ENCODE measurements around the gene MOGAT3. TPM values are rescaled to one million over a fixed set of nuclear protein-coding genes. Genes with fewer than 3 reads are reported as not detected.

MOGAT3 gene
- total and polyA plus RNA-seq, 9 of the 15 experiments (the other 6 are each of a cell fraction or from before 2014, with no cell fraction given), result 0.07 to 0.17 (median 0.13) TPM; not detected in 6

GRCh38 chr7:101156866-101157589, 43.8 kb downstream of the MOGAT3 start (continued):
- no peak for TF ChIP-seq HMGXB4 (CRISPR knock-in tag; IDR thresholded peaks at IDR 0.05)
- no peak for TF ChIP-seq CHAMP1 (IDR thresholded peaks at IDR 0.05)
- no peak for TF ChIP-seq BCL6 (CRISPR knock-in tag; IDR thresholded peaks at IDR 0.05)
- no peak for TF ChIP-seq PHB2 (IDR thresholded peaks at IDR 0.05; ENCODE audit: low read depth)
- no peak for TF ChIP-seq ZBTB34 (CRISPR knock-in tag; IDR thresholded peaks at IDR 0.05)
- no peak for TF ChIP-seq ZKSCAN3 (CRISPR knock-in tag; IDR thresholded peaks at IDR 0.05)
- no peak for TF ChIP-seq RCOR1 (IDR thresholded peaks at IDR 0.05; ENCODE audit: borderline replicate concordance in 1 of 2, low read depth in 2 of 2, low read length in 2 of 2)
- TF ChIP-seq MTA3 (IDR thresholded peaks at IDR 0.05; ENCODE audit: borderline replicate concordance), result no peak
- no peak for TF ChIP-seq ARNT (IDR thresholded peaks at IDR 0.05)
- TF ChIP-seq ATF3 (IDR thresholded peaks at IDR 0.05), result no peak
- TF ChIP-seq ATF3 (CRISPR knock-in tag; conservative IDR thresholded peaks at IDR 0.05), result no peak
- peak; percentile 79 for TF ChIP-seq ZNF384 (IDR thresholded peaks at IDR 0.05; ENCODE audit: low read depth, low read length)
- no peak for TF ChIP-seq ERF (CRISPR knock-in tag; IDR thresholded peaks at IDR 0.05)

Data from K562 (cell line).